Measurements from ENCODE around the gene MKKS. TPM values are rescaled to one million over a fixed set of nuclear protein-coding genes. Genes with fewer than 3 reads are reported as not detected.

Gene MKKS
- total RNA-seq, 2 donors from 2014 or later = 13.2 to 13.8 TPM

DNA sequence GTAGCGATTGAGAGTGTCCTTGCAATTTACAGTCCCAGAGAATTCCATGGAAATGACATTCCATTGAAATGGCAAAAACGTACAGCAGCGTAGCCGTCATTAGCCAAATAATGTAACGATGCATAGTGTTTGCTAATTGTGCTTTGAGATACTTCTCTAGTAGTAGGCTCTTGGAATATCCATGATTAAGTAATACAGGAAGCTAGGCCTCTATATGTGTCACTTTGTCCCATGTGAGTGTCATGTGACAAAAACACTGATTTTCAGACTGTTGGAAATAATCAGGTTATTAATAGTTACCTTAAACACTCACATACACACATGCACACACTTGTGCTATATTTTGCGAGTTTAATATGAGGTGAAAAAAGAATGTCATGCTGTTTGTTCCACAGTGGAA, 36.3 kb upstream of the MKKS start:
- 94 to 96% methylated on average over 5 to 6 of the region's 6 CpGs for WGBS, 2 experiments (ENCODE audit: insufficient coverage in 1 of 2, insufficient read length in 1 of 2)
- Mint-ChIP-seq H3K4me1 (peaks cover 73% of the 10 kb centered on the region), H3K4me3 (no peak overlapping the region), H3K9me3 (no peaks in the 10 kb centered on the region), H3K36me3 (ENCODE audit: low read depth) (no peaks in the 10 kb centered on the region), H3K27ac (no peak overlapping the region), H3K27me3 (ENCODE audit: insufficient read depth) (no peaks in the 10 kb centered on the region)
- no peak for DNase-seq
- Histone ChIP-seq H3K9me3 (ENCODE audit: control insufficient read depth, low read length) (no peaks in the 10 kb centered on the region), H3K36me3 (ENCODE audit: control insufficient read depth, insufficient read depth, low read length) (no peaks in the 10 kb centered on the region), H3K9ac (ENCODE audit: extremely low read depth, low read length, poor library complexity, severe bottlenecking) (no peak overlapping the region), H3K27ac (ENCODE audit: low read depth, low read length) (no peak overlapping the region), H3K4me3 (ENCODE audit: low read length) (no peak overlapping the region), H3K27me3 (ENCODE audit: control insufficient read depth, insufficient read depth, low read length, poor library complexity, severe bottlenecking) (no peaks in the 10 kb centered on the region), H3K4me1 (ENCODE audit: control insufficient read depth, insufficient read depth, low read length) (peaks cover 32% of the 10 kb centered on the region)
- TF ChIP-seq, protein P1, sequence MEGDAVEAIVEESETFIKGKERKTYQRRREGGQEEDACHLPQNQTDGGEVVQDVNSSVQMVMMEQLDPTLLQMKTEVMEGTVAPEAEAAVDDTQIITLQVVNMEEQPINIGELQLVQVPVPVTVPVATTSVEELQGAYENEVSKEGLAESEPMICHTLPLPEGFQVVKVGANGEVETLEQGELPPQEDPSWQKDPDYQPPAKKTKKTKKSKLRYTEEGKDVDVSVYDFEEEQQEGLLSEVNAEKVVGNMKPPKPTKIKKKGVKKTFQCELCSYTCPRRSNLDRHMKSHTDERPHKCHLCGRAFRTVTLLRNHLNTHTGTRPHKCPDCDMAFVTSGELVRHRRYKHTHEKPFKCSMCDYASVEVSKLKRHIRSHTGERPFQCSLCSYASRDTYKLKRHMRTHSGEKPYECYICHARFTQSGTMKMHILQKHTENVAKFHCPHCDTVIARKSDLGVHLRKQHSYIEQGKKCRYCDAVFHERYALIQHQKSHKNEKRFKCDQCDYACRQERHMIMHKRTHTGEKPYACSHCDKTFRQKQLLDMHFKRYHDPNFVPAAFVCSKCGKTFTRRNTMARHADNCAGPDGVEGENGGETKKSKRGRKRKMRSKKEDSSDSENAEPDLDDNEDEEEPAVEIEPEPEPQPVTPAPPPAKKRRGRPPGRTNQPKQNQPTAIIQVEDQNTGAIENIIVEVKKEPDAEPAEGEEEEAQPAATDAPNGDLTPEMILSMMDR (conservative IDR thresholded peaks at IDR 0.05) = no peak

- Histone ChIP-seq H3K27me3 (ENCODE audit: control insufficient read depth, insufficient read depth, low read length, poor library complexity, severe bottlenecking) (no peaks in the 10 kb centered on the region), H3K9ac (ENCODE audit: extremely low read depth, low read length, poor library complexity, severe bottlenecking) (no peak overlapping the region), H3K9me3 (ENCODE audit: control insufficient read depth, low read length) (no peaks in the 10 kb centered on the region), H3K4me1 (ENCODE audit: control insufficient read depth, insufficient read depth, low read length) (peaks cover 32% of the 10 kb centered on the region), H3K36me3 (ENCODE audit: control insufficient read depth, insufficient read depth, low read length) (no peaks in the 10 kb centered on the region), H3K27ac (ENCODE audit: low read depth, low read length) (no peak overlapping the region), H3K4me3 (ENCODE audit: low read length) (no peak overlapping the region)
- no peaks in the 10 kb centered on the region for H3K36me3 Mint-ChIP-seq (ENCODE audit: low read depth)
- H3K4me3 Mint-ChIP-seq = no peak overlapping the region
- DNase-seq = peak; percentile 61
- H3K27me3 Mint-ChIP-seq (ENCODE audit: insufficient read depth) = no peaks in the 10 kb centered on the region
- TF ChIP-seq, protein P1 (conservative IDR thresholded peaks at IDR 0.05) = peak; percentile 84
- peaks cover 66% of the 10 kb centered on the region for H3K4me1 Mint-ChIP-seq
- H3K27ac Mint-ChIP-seq = no peak overlapping the region
- WGBS, 2 experiments (ENCODE audit: insufficient coverage in 1 of 2, insufficient read length in 1 of 2) = 40 to 46% methylated on average over 4 to 7 of the region's 7 CpGs
- peaks cover 1% of the 10 kb centered on the region for H3K9me3 Mint-ChIP-seq
These were observed 35.6 kb upstream of the MKKS start for GRCh38 chr20:10469599-10469998.

- Mint-ChIP-seq H3K27ac (no peak overlapping the region), H3K27me3 (ENCODE audit: insufficient read depth) (no peaks in the 10 kb centered on the region), H3K9me3 (peaks cover 2% of the 10 kb centered on the region), H3K36me3 (ENCODE audit: low read depth) (no peaks in the 10 kb centered on the region), H3K4me1 (peaks cover 62% of the 10 kb centered on the region), H3K4me3 (no peak overlapping the region)
- TF ChIP-seq, protein P1 (conservative IDR thresholded peaks at IDR 0.05) = no peak
- Histone ChIP-seq H3K36me3 (ENCODE audit: control insufficient read depth, insufficient read depth, low read length) (no peaks in the 10 kb centered on the region), H3K4me3 (ENCODE audit: low read length) (no peak overlapping the region), H3K27ac (ENCODE audit: low read depth, low read length) (no peak overlapping the region), H3K9ac (ENCODE audit: extremely low read depth, low read length, poor library complexity, severe bottlenecking) (no peak overlapping the region), H3K9me3 (ENCODE audit: control insufficient read depth, low read length) (no peaks in the 10 kb centered on the region), H3K27me3 (ENCODE audit: control insufficient read depth, insufficient read depth, low read length, poor library complexity, severe bottlenecking) (no peaks in the 10 kb centered on the region), H3K4me1 (ENCODE audit: control insufficient read depth, insufficient read depth, low read length) (peaks cover 32% of the 10 kb centered on the region)
- no peak for DNase-seq
- 79% methylated on average over 2 of the region's 2 CpGs; no CpG with 5 or more reads in 1 of the 2 experiments for WGBS, 2 experiments (ENCODE audit: insufficient coverage in 1 of 2, insufficient read length in 1 of 2)
These were observed 35.0 kb upstream of the MKKS start for GRCh38 chr20:10469056-10469455.

Data from endodermal cell (in vitro differentiated cells).